Activated naive CD8-positive, alpha-beta T cell treated with anti-CD3 and anti-CD28 coated beads for 36 hours (primary cell): ENCODE results near the gene HERPUD2. TPM values are rescaled to one million over a fixed set of nuclear protein-coding genes. Genes with fewer than 3 reads are reported as not detected.

ENCODE experiments used
- total RNA-seq, 2 experiments: library from RNA; stranded (reverse); gene quantifications; one replicate each; pipeline ENCODE4 v1.2.3, GENCODE V29; 2021

Gene HERPUD2
- total RNA-seq, 2 experiments from 2014 or later, result 19.1 to 21.3 TPM

Other genes starting within 250 kb of the HERPUD2 start
- 100 to 1,000 TPM; 245 to 256 TPM for gene SEPTIN7, start 105.9 kb upstream of the HERPUD2 start, total RNA-seq